GM23338 (cell line): Measurements from ENCODE around the gene C16orf74. TPM values are rescaled to one million over a fixed set of nuclear protein-coding genes. Genes with fewer than 3 reads are reported as not detected.

Source experiments
- ATAC-seq: fragments of 200-7000 bp; cut with Tn5 transposase; 3 replicates; pipeline ENCODE4 v1.9.1; 2020
- DNase-seq: peaks from one replicate; pipeline ENCODE4 v3.0.0-alpha.2; 2015; ENCODE audit warnings: low spot score
- H2AFZ ChIP-seq: fragments of 200-600 bp; sonication (generic); 2 replicates; pipeline ENCODE4 v1.8.0; 2016; ENCODE audit warnings: antibody characterized with exemption, mild to moderate bottlenecking, moderate library complexity
- H3F3A ChIP-seq: fragments of 200-600 bp; sonication (generic); replicated peaks from 2 replicates; pipeline ENCODE4 v1.8.0; 2017; ENCODE audit warnings: antibody characterized with exemption, mixed run types, low read depth
- H3K27ac ChIP-seq: fragments of 200-600 bp; sonication (generic); 2 replicates; pipeline ENCODE4 v1.6.1; 2016; ENCODE audit warnings: low read depth
- H3K27me3 ChIP-seq: fragments of 200-600 bp; sonication (generic); 2 replicates; pipeline ENCODE4 v1.8.0; 2016; ENCODE audit warnings: mild to moderate bottlenecking, mixed run types, moderate library complexity; ENCODE audit not compliant: insufficient read depth
- H3K36me3 ChIP-seq: fragments of 200-600 bp; sonication (generic); 2 replicates; pipeline ENCODE4 v1.8.0; 2016; ENCODE audit warnings: mild to moderate bottlenecking; ENCODE audit not compliant: insufficient read depth
- H3K4me1 ChIP-seq: fragments of 200-600 bp; sonication (generic); 2 replicates; pipeline ENCODE4 v1.8.0; 2016; ENCODE audit warnings: mild to moderate bottlenecking, moderate library complexity; ENCODE audit not compliant: insufficient read depth
- H3K4me2 ChIP-seq: fragments of 200-600 bp; sonication (generic); 2 replicates; pipeline ENCODE4 v1.7.1; 2017; ENCODE audit warnings: mixed run types
- H3K4me3 ChIP-seq: fragments of 200-600 bp; sonication (generic); 2 replicates; pipeline ENCODE4 v1.6.1; 2016; ENCODE audit warnings: mixed run types
- H3K79me2 ChIP-seq: fragments of 200-600 bp; sonication (generic); replicated peaks from 2 replicates; pipeline ENCODE4 v1.8.0; 2017; ENCODE audit warnings: mild to moderate bottlenecking; ENCODE audit not compliant: insufficient read depth
- H3K9me2 ChIP-seq: fragments of 200-600 bp; sonication (generic); 2 replicates; pipeline ENCODE4 v1.8.0; 2017; ENCODE audit not compliant: insufficient read depth
- H4K20me1 ChIP-seq: fragments of 200-600 bp; sonication (generic); replicated peaks from 2 replicates; pipeline ENCODE4 v1.8.0; 2017; ENCODE audit warnings: mild to moderate bottlenecking; ENCODE audit not compliant: insufficient read depth
- H3K27ac Mint-ChIP-seq: 2 replicates; pipeline ENCODE4 v1.8.0; 2020; ENCODE audit warnings: inconsistent platforms, mild to moderate bottlenecking, moderate library complexity, mixed read lengths
- H3K27me3 Mint-ChIP-seq: 3 replicates; pipeline ENCODE4 v1.8.0; 2022; ENCODE audit warnings: low read depth, mild to moderate bottlenecking, moderate library complexity, mixed read lengths, inconsistent platforms; ENCODE audit not compliant: insufficient read depth, poor library complexity
- H3K36me3 Mint-ChIP-seq: 3 replicates; pipeline ENCODE4 v1.8.0; 2021; ENCODE audit warnings: low read depth, mild to moderate bottlenecking, inconsistent platforms, moderate library complexity, mixed read lengths
- H3K4me1 Mint-ChIP-seq: 3 replicates; pipeline ENCODE4 v1.8.0; 2020; ENCODE audit warnings: mild to moderate bottlenecking, inconsistent platforms, mixed read lengths
- H3K4me3 Mint-ChIP-seq: 3 replicates; pipeline ENCODE4 v1.8.0; 2021; ENCODE audit warnings: moderate library complexity, mild to moderate bottlenecking, inconsistent platforms, mixed read lengths
- H3K9me3 Mint-ChIP-seq: 3 replicates; pipeline ENCODE4 v1.8.0; 2020; ENCODE audit warnings: moderate library complexity, mild to moderate bottlenecking, inconsistent platforms, mixed read lengths
- CREB1 ChIP-seq: fragments of 250-450 bp; sonication (Bioruptor Pico); IDR thresholded peaks from 2 replicates; pipeline ENCODE4 v1.5.0; 2020; ENCODE audit warnings: low read depth, mild to moderate bottlenecking, moderate library complexity
- EZH2 ChIP-seq: fragments of 200-600 bp; sonication (generic); IDR thresholded peaks from one replicate; pipeline ENCODE4 v1.8.0; 2017; ENCODE audit warnings: antibody characterized with exemption, mild to moderate bottlenecking, low read depth; ENCODE audit not compliant: unreplicated experiment
- EZH2phosphoT487 ChIP-seq: fragments of 200-600 bp; sonication (generic); IDR thresholded peaks from one replicate; pipeline ENCODE4 v1.8.1; 2018; ENCODE audit warnings: antibody characterized with exemption; ENCODE audit not compliant: unreplicated experiment
- JUNB ChIP-seq: IDR thresholded peaks from one replicate; pipeline ENCODE4 v1.6.1; 2016; ENCODE audit warnings: antibody characterized with exemption; ENCODE audit not compliant: unreplicated experiment
- NANOG ChIP-seq: IDR thresholded peaks from 2 replicates; pipeline ENCODE4 v1.6.1; 2016; ENCODE audit warnings: antibody characterized with exemption, borderline replicate concordance
- POLR2AphosphoS5 ChIP-seq: IDR thresholded peaks from 2 replicates; pipeline ENCODE4 v1.6.1; 2016; ENCODE audit warnings: antibody characterized with exemption, low read depth
- STAT1 ChIP-seq: IDR thresholded peaks from one replicate; pipeline ENCODE4 v1.6.1; 2016; ENCODE audit warnings: antibody characterized with exemption; ENCODE audit not compliant: unreplicated experiment
- ZNF114 ChIP-seq: fragments of 250-450 bp; sonication (Bioruptor Pico); IDR thresholded peaks from 2 replicates; pipeline ENCODE4 v1.5.0; 2020; ENCODE audit warnings: mild to moderate bottlenecking, moderate library complexity
- ZNF331 ChIP-seq: fragments of 250-450 bp; sonication (Bioruptor Pico); IDR thresholded peaks from 2 replicates; pipeline ENCODE4 v1.5.0; 2020; ENCODE audit warnings: low read depth, mild to moderate bottlenecking, moderate library complexity
- polyA plus RNA-seq: library from polyadenylated mRNA; unstranded; fragments of >200 nt; fragmentation: Nextera tagmentation; extraction: Ambion mirVana; gene quantifications from 2 replicates; pipeline ENCODE4 v1.2.1, GENCODE V29; 2016
- total RNA-seq: library from RNA; depleted of rRNA; stranded (reverse); fragments of >200 nt; shearing (Covaris generic); gene quantifications from 2 replicates; pipeline ENCODE4 v1.2.3, GENCODE V29; 2014
- TF ChIP-seq, protein P1 (sequence below): fragments of 250-450 bp; sonication (Bioruptor Pico); IDR thresholded peaks from 2 replicates; pipeline ENCODE4 v1.5.0; 2020; ENCODE audit warnings: mild to moderate bottlenecking, moderate library complexity
- TF ChIP-seq, protein P2 (sequence below): IDR thresholded peaks from one replicate; pipeline ENCODE4 v1.6.1; 2018; ENCODE audit warnings: antibody characterized with exemption; ENCODE audit not compliant: unreplicated experiment
- TF ChIP-seq, protein P3 (sequence below): IDR thresholded peaks from 2 replicates; pipeline ENCODE4 v1.6.1; 2016; ENCODE audit warnings: antibody characterized with exemption

The C16orf74 gene
- total and polyA plus RNA-seq, 2 experiments from 2014 or later = 12.1 to 19.1 TPM

DNA sequence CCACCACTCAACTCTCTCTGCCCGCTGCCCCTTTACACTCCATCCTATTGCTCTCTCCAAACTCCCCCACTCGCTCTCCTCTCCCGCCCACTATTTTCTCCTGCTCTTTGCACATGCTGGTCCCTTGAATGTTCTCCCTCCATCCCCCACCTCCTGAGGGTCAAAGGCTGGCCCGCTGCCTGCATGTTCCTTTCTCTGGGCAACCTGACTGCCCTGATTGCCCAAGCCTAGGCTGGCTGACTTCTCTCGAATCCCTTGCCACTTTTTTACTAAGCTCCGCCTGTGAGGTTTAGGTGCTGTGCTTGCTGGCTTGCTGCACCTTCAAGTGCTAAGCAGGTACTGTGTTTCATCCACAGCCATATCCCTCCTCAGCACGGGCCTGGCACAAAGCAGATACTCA, 45.7 kb upstream of the C16orf74 start (continued):
- TF ChIP-seq, protein P1, sequence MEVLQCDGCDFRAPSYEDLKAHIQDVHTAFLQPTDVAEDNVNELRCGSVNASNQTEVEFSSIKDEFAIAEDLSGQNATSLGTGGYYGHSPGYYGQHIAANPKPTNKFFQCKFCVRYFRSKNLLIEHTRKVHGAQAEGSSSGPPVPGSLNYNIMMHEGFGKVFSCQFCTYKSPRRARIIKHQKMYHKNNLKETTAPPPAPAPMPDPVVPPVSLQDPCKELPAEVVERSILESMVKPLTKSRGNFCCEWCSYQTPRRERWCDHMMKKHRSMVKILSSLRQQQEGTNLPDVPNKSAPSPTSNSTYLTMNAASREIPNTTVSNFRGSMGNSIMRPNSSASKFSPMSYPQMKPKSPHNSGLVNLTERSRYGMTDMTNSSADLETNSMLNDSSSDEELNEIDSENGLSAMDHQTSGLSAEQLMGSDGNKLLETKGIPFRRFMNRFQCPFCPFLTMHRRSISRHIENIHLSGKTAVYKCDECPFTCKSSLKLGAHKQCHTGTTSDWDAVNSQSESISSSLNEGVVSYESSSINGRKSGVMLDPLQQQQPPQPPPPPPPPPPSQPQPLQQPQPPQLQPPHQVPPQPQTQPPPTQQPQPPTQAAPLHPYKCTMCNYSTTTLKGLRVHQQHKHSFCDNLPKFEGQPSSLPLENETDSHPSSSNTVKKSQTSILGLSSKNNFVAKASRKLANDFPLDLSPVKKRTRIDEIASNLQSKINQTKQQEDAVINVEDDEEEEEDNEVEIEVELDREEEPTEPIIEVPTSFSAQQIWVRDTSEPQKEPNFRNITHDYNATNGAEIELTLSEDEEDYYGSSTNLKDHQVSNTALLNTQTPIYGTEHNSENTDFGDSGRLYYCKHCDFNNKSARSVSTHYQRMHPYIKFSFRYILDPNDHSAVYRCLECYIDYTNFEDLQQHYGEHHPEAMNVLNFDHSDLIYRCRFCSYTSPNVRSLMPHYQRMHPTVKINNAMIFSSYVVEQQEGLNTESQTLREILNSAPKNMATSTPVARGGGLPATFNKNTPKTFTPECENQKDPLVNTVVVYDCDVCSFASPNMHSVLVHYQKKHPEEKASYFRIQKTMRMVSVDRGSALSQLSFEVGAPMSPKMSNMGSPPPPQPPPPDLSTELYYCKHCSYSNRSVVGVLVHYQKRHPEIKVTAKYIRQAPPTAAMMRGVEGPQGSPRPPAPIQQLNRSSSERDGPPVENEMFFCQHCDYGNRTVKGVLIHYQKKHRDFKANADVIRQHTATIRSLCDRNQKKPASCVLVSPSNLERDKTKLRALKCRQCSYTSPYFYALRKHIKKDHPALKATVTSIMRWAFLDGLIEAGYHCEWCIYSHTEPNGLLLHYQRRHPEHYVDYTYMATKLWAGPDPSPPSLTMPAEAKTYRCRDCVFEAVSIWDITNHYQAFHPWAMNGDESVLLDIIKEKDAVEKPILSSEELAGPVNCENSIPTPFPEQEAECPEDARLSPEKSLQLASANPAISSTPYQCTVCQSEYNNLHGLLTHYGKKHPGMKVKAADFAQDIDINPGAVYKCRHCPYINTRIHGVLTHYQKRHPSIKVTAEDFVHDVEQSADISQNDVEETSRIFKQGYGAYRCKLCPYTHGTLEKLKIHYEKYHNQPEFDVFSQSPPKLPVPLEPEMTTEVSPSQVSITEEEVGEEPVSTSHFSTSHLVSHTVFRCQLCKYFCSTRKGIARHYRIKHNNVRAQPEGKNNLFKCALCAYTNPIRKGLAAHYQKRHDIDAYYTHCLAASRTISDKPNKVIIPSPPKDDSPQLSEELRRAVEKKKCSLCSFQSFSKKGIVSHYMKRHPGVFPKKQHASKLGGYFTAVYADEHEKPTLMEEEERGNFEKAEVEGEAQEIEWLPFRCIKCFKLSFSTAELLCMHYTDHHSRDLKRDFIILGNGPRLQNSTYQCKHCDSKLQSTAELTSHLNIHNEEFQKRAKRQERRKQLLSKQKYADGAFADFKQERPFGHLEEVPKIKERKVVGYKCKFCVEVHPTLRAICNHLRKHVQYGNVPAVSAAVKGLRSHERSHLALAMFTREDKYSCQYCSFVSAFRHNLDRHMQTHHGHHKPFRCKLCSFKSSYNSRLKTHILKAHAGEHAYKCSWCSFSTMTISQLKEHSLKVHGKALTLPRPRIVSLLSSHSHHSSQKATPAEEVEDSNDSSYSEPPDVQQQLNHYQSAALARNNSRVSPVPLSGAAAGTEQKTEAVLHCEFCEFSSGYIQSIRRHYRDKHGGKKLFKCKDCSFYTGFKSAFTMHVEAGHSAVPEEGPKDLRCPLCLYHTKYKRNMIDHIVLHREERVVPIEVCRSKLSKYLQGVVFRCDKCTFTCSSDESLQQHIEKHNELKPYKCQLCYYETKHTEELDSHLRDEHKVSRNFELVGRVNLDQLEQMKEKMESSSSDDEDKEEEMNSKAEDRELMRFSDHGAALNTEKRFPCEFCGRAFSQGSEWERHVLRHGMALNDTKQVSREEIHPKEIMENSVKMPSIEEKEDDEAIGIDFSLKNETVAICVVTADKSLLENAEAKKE (CRISPR knock-in tag) = no peak
- no peak for TF ChIP-seq ZNF331 (CRISPR knock-in tag)
- TF ChIP-seq POLR2AphosphoS5 = no peak
- no peak for TF ChIP-seq CREB1

DNA sequence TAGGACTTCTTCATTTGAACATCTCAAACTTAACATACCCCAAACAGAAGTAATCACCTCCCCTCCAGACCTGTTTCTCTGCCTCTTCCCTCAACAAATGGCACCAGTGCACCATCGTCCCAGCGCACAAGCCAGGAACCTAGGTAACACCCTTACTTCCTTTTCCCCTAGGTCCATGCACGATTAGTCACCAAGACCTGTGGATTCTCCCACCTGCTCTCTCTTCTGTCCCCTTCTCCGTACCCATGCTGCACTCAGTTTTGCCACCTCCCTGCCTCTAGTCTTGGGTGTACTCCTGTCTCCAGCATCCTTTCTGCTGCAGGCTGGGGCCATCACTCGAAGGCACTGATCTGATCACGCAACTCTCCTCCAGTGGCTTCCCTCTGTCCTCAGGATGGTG, 45.3 kb upstream of the C16orf74 start:
- Histone ChIP-seq H3K27me3 (no peaks in the 10 kb centered on the region), H4K20me1 (peaks cover 47% of the 10 kb centered on the region), H3K4me2 (no peak overlapping the region), H2AFZ (no peak overlapping the region), H3K36me3 (peaks cover 7% of the 10 kb centered on the region), H3K4me3 (no peak overlapping the region), H3K9me2 (no peaks in the 10 kb centered on the region), H3F3A (no peaks in the 10 kb centered on the region), H3K4me1 (peaks cover 8% of the 10 kb centered on the region), H3K79me2 (peaks cover 97% of the 10 kb centered on the region), H3K27ac (no peak overlapping the region)
- peaks cover 65% of the 10 kb centered on the region for H3K36me3 Mint-ChIP-seq
- no peak overlapping the region for H3K4me3 Mint-ChIP-seq
- H3K27ac Mint-ChIP-seq = no peak overlapping the region
- H3K9me3 Mint-ChIP-seq = peaks cover 2% of the 10 kb centered on the region; the same call in 2 of the 3 replicates
- no peak for ATAC-seq
- peaks cover 15% of the 10 kb centered on the region for H3K4me1 Mint-ChIP-seq
- no peak for DNase-seq
- peaks cover 15% of the 10 kb centered on the region for H3K27me3 Mint-ChIP-seq
- TF ChIP-seq NANOG (no peak), CREB1 (no peak), EZH2 (no peak), JUNB (no peak), EZH2phosphoT487 (no peak), STAT1 (no peak), ZNF114 (CRISPR knock-in tag) (no peak), POLR2AphosphoS5 (no peak)
- TF ChIP-seq, protein P2, sequence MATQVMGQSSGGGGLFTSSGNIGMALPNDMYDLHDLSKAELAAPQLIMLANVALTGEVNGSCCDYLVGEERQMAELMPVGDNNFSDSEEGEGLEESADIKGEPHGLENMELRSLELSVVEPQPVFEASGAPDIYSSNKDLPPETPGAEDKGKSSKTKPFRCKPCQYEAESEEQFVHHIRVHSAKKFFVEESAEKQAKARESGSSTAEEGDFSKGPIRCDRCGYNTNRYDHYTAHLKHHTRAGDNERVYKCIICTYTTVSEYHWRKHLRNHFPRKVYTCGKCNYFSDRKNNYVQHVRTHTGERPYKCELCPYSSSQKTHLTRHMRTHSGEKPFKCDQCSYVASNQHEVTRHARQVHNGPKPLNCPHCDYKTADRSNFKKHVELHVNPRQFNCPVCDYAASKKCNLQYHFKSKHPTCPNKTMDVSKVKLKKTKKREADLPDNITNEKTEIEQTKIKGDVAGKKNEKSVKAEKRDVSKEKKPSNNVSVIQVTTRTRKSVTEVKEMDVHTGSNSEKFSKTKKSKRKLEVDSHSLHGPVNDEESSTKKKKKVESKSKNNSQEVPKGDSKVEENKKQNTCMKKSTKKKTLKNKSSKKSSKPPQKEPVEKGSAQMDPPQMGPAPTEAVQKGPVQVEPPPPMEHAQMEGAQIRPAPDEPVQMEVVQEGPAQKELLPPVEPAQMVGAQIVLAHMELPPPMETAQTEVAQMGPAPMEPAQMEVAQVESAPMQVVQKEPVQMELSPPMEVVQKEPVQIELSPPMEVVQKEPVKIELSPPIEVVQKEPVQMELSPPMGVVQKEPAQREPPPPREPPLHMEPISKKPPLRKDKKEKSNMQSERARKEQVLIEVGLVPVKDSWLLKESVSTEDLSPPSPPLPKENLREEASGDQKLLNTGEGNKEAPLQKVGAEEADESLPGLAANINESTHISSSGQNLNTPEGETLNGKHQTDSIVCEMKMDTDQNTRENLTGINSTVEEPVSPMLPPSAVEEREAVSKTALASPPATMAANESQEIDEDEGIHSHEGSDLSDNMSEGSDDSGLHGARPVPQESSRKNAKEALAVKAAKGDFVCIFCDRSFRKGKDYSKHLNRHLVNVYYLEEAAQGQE = no peak
- TF ChIP-seq, protein P3, sequence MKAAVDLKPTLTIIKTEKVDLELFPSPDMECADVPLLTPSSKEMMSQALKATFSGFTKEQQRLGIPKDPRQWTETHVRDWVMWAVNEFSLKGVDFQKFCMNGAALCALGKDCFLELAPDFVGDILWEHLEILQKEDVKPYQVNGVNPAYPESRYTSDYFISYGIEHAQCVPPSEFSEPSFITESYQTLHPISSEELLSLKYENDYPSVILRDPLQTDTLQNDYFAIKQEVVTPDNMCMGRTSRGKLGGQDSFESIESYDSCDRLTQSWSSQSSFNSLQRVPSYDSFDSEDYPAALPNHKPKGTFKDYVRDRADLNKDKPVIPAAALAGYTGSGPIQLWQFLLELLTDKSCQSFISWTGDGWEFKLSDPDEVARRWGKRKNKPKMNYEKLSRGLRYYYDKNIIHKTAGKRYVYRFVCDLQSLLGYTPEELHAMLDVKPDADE = no peak
